Measurements from ENCODE around the gene PAEP.
"Not testable (repeated sequence)": the region's sequence is repeated elsewhere in the genome, so short reads cannot be mapped to it uniquely, and the experiment has no call there.

Gene PAEP

DNA sequence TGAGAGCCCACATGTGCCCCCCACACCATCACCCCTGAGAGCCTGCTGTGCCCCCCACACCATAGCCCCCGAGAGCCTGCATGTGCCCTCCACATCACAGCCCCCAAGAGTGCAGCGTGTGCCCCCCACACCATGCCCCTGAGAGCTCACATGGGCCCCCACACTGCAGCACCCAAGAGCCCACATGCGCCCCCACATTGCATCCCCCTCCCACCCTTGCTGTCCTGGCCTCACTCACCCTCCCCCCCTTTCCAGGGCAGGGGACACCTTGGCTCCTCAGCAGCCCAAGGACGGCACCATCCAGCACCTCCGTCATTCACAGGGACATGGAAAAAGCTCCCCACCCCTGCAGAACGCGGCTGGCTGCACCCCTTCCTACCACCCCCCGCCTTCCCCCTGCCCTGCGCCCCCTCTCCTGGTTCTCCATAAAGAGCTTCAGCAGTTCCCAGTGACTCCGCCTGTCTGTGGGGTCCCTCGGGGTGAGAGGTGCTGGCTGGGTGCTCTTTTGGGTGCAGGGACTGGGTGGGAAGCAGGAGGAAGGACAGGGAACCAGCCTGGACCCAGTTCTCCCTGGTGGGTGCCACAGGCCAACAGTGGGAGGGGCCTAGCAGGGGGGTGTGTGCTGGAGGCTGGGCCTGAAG is 35.3 kb upstream of the PAEP start:
- DNase-seq = no peak

- DNase-seq = peak; percentile 36
These were observed 34.6 kb upstream of the PAEP start for GRCh38 chr9:135526730-135527571.

DNA sequence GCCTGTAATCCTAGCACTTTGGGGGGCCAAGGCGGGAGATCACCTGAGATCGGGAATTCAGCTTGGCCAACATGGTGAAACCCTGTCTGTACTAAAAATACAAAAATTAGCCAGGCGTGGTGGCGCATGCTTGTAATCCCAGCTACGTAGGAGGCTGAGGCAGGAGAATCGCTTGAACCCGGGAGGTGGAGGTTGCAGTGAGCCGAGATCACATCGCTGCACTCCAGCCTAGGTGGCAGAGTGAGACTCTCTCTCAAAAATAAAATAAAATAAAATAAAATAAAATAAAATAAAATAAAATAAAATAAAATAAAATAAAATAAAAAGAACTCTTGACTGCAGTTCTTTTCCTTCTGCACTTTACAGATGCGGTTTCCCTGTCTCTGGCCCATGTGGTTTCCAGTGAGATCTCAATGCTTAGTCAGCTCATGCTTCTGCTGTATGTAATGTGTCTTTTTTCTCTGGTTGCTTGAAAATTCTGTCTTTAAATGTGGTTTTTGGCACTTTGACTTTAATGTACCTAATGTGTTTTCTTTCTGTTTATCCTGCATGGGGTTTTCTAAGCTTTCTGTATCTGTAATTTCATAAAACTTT is 32.6 kb upstream of the PAEP start:
- DNase-seq = not testable (repeated sequence)

GRCh38 chr9:135530146-135530545 is 31.4 kb upstream of the PAEP start:
- no peak for DNase-seq

- no peak for DNase-seq
These were observed 30.5 kb upstream of the PAEP start for GRCh38 chr9:135531096-135531495.

DNA sequence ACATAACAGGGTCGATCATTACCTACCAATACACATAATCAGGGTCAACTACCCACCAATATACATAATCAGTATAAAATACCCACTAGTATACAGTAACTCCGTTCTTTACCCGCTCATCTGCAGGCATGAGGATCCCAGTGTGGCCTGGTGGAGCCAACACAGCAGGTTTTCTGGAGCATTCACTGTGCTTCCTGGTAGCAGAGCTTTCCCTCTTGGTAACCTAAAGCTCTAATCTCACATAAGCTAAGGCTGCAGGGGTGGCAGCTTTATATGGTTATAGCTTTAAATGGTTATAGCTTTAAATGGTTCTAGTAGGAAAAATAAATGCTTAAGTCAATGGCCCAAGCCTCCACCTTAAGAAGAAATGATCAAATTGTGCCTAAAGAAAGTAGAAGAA is 28.4 kb upstream of the PAEP start:
- DNase-seq = peak; percentile 42

- DNase-seq = no peak
These were observed 27.9 kb upstream of the PAEP start for GRCh38 chr9:135533674-135534073.

- not testable (repeated sequence) for DNase-seq
These were observed 27.3 kb upstream of the PAEP start for GRCh38 chr9:135534192-135534711.

DNA sequence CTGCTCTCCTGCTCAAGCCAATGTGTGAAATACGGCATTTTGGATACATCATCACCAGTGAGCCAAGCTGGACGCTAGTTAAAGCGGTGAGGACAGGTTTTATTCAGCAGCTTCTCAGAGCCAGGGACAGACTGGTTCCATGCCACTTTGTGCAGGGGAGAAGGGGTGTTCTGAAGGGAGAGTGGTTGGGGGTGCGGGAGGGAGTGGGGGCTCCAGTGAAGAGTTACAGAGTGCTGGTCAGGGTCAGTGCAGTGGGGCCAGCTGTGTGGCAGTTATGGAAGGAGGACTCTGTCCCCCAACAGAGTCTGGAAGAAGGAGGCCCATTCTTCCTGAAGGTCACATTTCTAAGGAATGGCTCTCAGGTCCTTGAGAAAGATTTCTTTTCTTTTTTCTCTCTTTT is 26.7 kb upstream of the PAEP start:
- DNase-seq = not testable (repeated sequence)

DNA sequence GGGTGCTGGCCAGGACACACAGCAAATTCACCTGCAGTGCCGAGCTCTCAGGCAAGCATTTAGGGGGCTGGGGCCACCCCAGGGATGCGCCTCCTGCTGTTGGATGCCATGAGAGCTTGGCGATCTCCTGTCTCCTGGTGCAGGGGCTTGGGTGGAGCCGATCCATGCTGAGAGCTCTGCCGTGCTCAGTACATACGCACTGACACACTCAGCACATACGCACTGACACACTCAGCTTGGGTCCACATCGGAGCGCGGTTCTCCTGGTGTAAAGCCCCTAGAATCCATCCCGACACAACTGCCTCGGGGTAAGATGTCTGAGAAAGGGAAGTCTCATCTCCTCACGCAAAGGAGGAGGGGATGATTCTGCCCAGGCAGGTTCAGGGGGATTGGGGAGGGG is 25.9 kb upstream of the PAEP start:
- not testable (repeated sequence) for DNase-seq

DNA sequence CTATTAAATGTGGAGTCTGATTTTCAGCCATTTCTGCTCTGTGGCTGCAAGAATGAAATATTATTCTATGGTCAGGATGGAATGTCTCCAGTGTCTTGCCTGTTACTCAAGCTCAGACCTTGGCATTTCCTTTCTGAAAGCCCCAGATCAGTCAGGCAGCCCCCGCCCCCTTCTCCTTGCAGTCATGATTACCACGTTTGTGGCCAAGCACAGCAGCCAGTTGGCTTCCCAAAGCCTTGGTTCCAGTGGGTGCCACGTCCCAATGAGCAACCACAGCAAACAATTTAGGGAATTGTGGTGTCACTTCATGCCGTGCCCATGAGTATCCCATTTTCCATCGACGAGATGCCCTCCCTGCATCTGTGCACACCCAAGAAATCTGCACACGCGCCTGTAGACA is 25.3 kb upstream of the PAEP start:
- DNase-seq = no peak

GRCh38 chr9:135543262-135543894 is 18.2 kb upstream of the PAEP start:
- DNase-seq = peak; percentile 30

DNA sequence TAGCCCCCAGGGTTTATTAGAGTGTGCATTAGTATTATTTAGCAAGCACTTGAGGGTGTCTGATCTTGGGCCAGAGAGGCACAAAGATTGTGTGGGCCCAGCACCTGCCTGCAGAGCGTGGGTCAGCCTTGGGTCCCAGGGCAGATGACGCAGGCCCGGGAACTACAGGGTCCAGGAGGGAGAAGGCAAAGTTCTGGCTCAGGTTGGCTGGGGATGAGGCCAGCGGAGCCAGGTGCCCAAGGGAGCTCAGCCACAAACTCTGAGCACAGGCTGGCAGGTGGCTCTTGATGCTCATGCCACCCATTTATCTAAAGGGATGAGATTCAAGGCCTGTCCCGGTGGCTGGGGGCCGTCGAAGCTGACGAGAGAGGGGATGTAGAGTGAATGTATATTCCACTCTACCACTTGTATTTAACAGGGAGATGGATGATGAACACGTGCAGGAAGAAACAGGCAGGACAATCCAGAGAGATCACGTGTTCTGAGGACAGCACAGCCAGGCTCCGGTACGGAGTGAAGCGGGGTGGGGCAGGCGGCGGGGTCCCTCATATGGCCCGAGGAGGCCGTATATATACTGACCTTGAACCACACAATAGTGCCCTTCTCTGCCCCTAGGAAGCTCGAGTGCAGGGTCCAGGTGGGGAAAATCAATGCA is 16.4 kb upstream of the PAEP start:
- no peak for DNase-seq

- not testable (repeated sequence) for DNase-seq
These were observed 15.8 kb upstream of the PAEP start, which contains the start of gene OBP2A for GRCh38 chr9:135545646-135546176. Gene OBP2A, plus strand, starts transcription at chr9:135546126. Its CDS starts 55 bp downstream, at chr9:135546181.

DNA sequence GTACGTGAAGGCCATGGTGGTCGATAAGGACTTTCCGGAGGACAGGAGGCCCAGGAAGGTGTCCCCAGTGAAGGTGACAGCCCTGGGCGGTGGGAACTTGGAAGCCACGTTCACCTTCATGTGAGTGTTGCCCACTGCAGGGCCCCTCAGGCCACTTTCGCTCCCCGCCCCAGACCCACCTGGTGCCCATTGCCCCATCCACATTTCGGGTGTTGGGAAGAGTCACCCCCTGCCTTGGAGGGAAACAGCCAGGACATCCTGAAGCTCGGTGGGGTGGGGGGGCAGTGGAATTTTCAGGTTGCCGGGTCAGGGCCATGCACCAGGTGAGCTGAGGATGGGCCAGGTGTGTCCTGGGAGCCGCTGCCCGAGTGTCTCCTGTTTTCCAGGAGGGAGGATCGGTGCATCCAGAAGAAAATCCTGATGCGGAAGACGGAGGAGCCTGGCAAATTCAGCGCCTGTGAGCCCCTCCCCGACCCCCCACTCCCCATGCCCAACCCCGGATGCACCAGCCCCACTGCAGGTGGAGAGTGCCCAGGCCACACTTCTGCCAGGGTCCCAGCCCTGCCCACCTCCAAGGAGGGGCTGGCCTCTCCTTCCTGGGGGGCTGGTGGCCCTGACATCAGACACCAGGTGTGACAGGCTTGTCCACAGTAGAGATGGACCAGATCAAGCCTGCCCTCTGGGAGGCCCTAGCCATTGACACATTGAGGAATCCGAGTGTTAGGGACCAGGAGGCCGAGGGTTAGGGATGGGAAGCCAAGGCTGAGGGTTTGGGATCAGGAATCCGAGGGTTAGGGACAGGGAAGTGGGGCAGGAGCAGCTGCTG is 14.6 kb upstream of the PAEP start:
- not testable (repeated sequence) for DNase-seq

DNA sequence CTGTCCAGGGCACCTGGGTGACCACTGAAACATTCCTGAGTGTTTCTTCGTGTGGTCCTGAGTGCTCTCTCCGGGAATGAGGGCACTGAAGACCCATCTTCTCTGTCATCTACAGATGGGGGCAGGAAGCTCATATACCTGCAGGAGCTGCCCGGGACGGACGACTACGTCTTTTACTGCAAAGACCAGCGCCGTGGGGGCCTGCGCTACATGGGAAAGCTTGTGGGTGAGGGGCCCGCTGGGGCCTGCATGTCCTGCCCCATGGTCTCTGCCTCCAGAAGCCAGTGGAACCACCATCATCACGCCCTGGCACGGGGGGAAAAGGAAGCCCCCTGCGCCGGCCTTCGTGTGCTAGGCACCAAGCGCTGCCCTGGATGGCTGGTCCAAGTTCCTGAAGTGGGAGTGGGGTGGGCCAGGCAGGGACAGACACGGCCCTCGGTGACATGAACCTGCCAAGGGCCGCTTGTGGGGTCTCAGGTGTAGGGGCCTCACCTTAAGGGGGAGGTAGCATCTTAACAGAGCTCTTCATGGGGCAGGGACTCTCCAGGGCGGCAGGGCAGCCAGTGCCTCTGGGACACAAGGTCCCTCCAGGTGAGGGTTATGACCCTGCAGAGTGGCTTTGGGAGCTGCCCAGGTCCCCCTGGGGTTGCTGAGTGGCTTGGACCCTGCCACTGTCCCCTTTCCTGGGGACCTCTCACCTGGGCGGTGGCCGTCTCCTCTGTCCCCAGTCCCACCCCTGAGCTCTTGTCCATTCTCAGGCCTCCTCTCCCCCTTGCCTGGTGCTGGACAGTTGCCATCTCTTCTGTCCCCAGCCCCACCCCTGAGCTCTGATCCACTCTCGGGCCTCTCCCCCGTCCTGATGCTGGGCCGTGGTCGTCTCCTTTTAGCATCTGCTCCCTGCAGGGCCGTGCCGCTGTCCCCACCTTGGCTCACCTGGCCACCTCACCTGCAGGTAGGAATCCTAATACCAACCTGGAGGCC is 13.5 kb upstream of the PAEP start:
- no peak for DNase-seq

- DNase-seq = not testable (repeated sequence)
These were observed 11.8 kb upstream of the PAEP start for GRCh38 chr9:135549478-135550343.

- DNase-seq = no peak
These were observed 11.1 kb upstream of the PAEP start for GRCh38 chr9:135550344-135550918.

- DNase-seq = no peak
These were observed 10.5 kb upstream of the PAEP start for GRCh38 chr9:135551031-135551430.
